Liver (tissue), 9 donors: ENCODE data around the gene DIP2C. TPM values are rescaled to one million over a fixed set of nuclear protein-coding genes. Genes with fewer than 3 reads are reported as not detected.

ENCODE experiments used
- DNase-seq: peaks from one replicate; pipeline ENCODE4 v3.0.0-alpha.2; 2017; ENCODE audit warnings: low spot score
- H3K27ac ChIP-seq, 2 donors: one replicate each; pipeline ENCODE4 v1.7.0; 2013; ENCODE audit warnings: inconsistent platforms in 2 of 2, low read length in 2 of 2, control low read depth in 1 of 2, low read depth in 1 of 2, mild to moderate bottlenecking in 1 of 2
- H3K27me3 ChIP-seq, 4 donors: one replicate each; pipeline versions ENCODE4 v1.6.1 to v1.7.0; 2013; ENCODE audit warnings: low read length in 3 of 4, inconsistent platforms in 1 of 4, mild to moderate bottlenecking in 1 of 4, moderate library complexity in 1 of 4; ENCODE audit not compliant: control insufficient read depth in 4 of 4, insufficient read depth in 4 of 4
- H3K36me3 ChIP-seq, 4 donors: one replicate each; pipeline versions ENCODE4 v1.6.1 to v1.7.0; 2013; ENCODE audit warnings: low read length in 3 of 4, mild to moderate bottlenecking in 3 of 4, low read depth in 1 of 4, moderate library complexity in 1 of 4; ENCODE audit not compliant: control insufficient read depth in 4 of 4, insufficient read depth in 3 of 4
- H3K4me1 ChIP-seq, 4 donors: one replicate each; pipeline versions ENCODE4 v1.6.1 to v1.7.0; 2013; ENCODE audit warnings: low read length in 3 of 4, mild to moderate bottlenecking in 3 of 4, moderate library complexity in 1 of 4; ENCODE audit not compliant: control insufficient read depth in 4 of 4, insufficient read depth in 4 of 4
- H3K4me3 ChIP-seq, 3 donors: one replicate each; pipeline versions ENCODE4 v1.6.1 to v1.7.0; 2013; ENCODE audit warnings: low read length in 3 of 3, control low read depth in 1 of 3, low read depth in 1 of 3, mild to moderate bottlenecking in 1 of 3
- H3K9ac ChIP-seq, 2 donors: one replicate each; pipeline ENCODE4 v1.7.0; 2013; ENCODE audit warnings: low read length in 2 of 2, mild to moderate bottlenecking in 2 of 2, moderate library complexity in 2 of 2, control low read depth in 1 of 2, low read depth in 1 of 2
- H3K9me3 ChIP-seq, 4 donors: one replicate each; pipeline versions ENCODE4 v1.6.1 to v1.7.0; 2013; ENCODE audit warnings: low read length in 3 of 4; ENCODE audit not compliant: control insufficient read depth in 4 of 4
- ATF3 ChIP-seq: IDR thresholded peaks from 2 replicates; pipeline ENCODE4 v1.6.1; 2016; ENCODE audit warnings: antibody characterized with exemption
- CTCF ChIP-seq: fragments of 150-350 bp; IDR thresholded peaks from 2 replicates; pipeline ENCODE4 v1.5.1; 2017; ENCODE audit warnings: improper control_type of control experiment, low read depth, low read length; ENCODE audit not compliant: missing input control
- EGR1 ChIP-seq, 2 donors: IDR thresholded peaks; 2 replicates each; pipeline ENCODE4 v1.6.1; 2016 to 2018; ENCODE audit warnings: antibody characterized with exemption in 2 of 2, low read depth in 2 of 2
- FOXA1 ChIP-seq: IDR thresholded peaks from 2 replicates; pipeline ENCODE4 v1.6.1; 2016; ENCODE audit warnings: antibody characterized with exemption
- FOXA2 ChIP-seq: IDR thresholded peaks from 2 replicates; pipeline ENCODE4 v1.6.1; 2016; ENCODE audit warnings: antibody characterized with exemption
- GABPA ChIP-seq, 2 donors: IDR thresholded peaks in 1 of 2; conservative IDR thresholded peaks in 1 of 2; 2 replicates each; pipeline ENCODE4 v1.6.1; 2016; ENCODE audit warnings: antibody characterized with exemption in 2 of 2, mild to moderate bottlenecking in 1 of 2, moderate library complexity in 1 of 2
- HNF4A ChIP-seq, 2 donors: conservative IDR thresholded peaks; 2 replicates each; pipeline ENCODE4 v1.6.1; 2016; ENCODE audit warnings: antibody characterized with exemption in 2 of 2, mild to moderate bottlenecking in 2 of 2
- HNF4G ChIP-seq: IDR thresholded peaks from 2 replicates; pipeline ENCODE4 v1.6.1; 2016; ENCODE audit warnings: antibody characterized with exemption
- JUND ChIP-seq, 2 donors: IDR thresholded peaks; 2 replicates each; pipeline ENCODE4 v1.6.1; 2016; ENCODE audit warnings: antibody characterized with exemption in 2 of 2
- NR2F2 ChIP-seq: IDR thresholded peaks from 2 replicates; pipeline ENCODE4 v1.6.1; 2016; ENCODE audit warnings: antibody characterized with exemption
- RAD21 ChIP-seq, 2 donors: IDR thresholded peaks; 2 replicates each; pipeline ENCODE4 v1.6.1; 2016; ENCODE audit warnings: antibody characterized with exemption in 2 of 2, mild to moderate bottlenecking in 2 of 2
- REST ChIP-seq: IDR thresholded peaks from 2 replicates; pipeline ENCODE4 v1.6.1; 2016; ENCODE audit warnings: antibody characterized with exemption, mild to moderate bottlenecking
- RXRA ChIP-seq, 2 donors: IDR thresholded peaks; 2 replicates each; pipeline ENCODE4 v1.6.1; 2017 to 2018; ENCODE audit warnings: antibody characterized with exemption in 2 of 2, mild to moderate bottlenecking in 1 of 2
- SP1 ChIP-seq: IDR thresholded peaks from 2 replicates; pipeline ENCODE4 v1.6.1; 2018; ENCODE audit warnings: antibody characterized with exemption, mild to moderate bottlenecking
- TAF1 ChIP-seq: conservative IDR thresholded peaks from 2 replicates; pipeline ENCODE4 v1.6.1; 2016; ENCODE audit warnings: antibody characterized with exemption, mild to moderate bottlenecking
- YY1 ChIP-seq: IDR thresholded peaks from 2 replicates; pipeline ENCODE4 v1.6.1; 2016; ENCODE audit warnings: antibody characterized with exemption, mild to moderate bottlenecking
- WGBS: extraction: QIAGEN DNeasy Blood & Tissue Kit; methylation state at CpG from one replicate; pipeline ENCODE4 v1.1.7; 2013; 5-methylcytosine and 5-hydroxymethylcytosine counted together
- polyA plus RNA-seq, 2 donors: library from polyadenylated mRNA; stranded (reverse) in 1 of 2; unstranded in 1 of 2; fragments of 200-250 nt in 1 of 2; fragments of >200 nt in 1 of 2; fragmentation: Nextera tagmentation in 1 of 2; extraction: Ambion mirVana in 1 of 2; gene quantifications; one replicate each; pipeline versions ENCODE4 v1.2.1 to v1.2.3, GENCODE V29; 2013 to 2015
- total RNA-seq, 2 donors: library from RNA; depleted of rRNA; stranded (reverse); fragments of >200 nt; gene quantifications; one replicate each; pipeline ENCODE4 v1.2.3, GENCODE V29; 2014
- TF ChIP-seq, protein P1 (sequence below): IDR thresholded peaks from 2 replicates; pipeline ENCODE4 v1.6.1; 2016; ENCODE audit warnings: antibody characterized with exemption
- TF ChIP-seq, protein P2 (sequence below): IDR thresholded peaks from 2 replicates; pipeline ENCODE4 v1.6.1; 2016; ENCODE audit warnings: antibody characterized with exemption
- donor health status: healthy.
- donor health status: healthy.
- donor health status: healthy.
- donor health status: healthy.
- donor health status: healthy.

DIP2C gene
- total and polyA plus RNA-seq, 4 donors = 4.2 to 12.2 (median 5.7) TPM

DNA sequence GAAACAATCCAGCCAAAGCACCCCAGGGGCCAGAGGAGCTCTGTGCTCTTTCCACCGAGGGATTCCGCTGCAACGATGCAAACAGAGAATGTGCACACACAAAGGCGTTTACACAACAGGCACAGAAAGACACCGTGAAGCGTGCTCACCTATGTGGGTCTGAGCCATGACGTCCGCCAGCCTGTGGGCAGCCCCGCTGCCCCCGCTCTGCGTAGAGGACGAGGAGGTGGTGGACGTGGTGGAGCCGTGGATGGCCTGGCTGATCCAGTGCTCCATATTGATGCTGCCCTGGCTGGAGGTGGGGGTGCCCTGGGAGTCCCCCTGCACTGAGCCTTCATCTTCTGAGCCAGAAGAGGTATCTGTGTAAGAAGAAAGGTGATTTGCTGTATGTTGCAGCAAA lies 266.8 kb downstream of the DIP2C start:
- Histone ChIP-seq H3K4me3 (no peak overlapping the region), H3K9ac (no peak overlapping the region), H3K27me3 (no peaks in the 10 kb centered on the region), H3K4me1 (no peaks in the 10 kb centered on the region), H3K9me3 (no peaks in the 10 kb centered on the region), H3K36me3 (peaks cover 0 to 20% (median 5%) of the 10 kb centered on the region in 4 donors), H3K27ac (no peak overlapping the region)
- no peak for DNase-seq
- 86% methylated on average over 14 of the region's 14 CpGs for whole genome bisulfite sequencing
- TF ChIP-seq REST (no peak), CTCF (no peak), NR2F2 (no peak), EGR1 (IDR thresholded peaks at IDR 0.05; ENCODE audit: low read depth in 2 of 2) (no peak), RXRA (IDR thresholded peaks at IDR 0.05) (no peak), SP1 (no peak), YY1 (no peak), JUND (IDR thresholded peaks at IDR 0.05) (no peak), TAF1 (no peak), GABPA (IDR thresholded peaks at IDR 0.05 in 1 of 2, conservative IDR thresholded peaks at IDR 0.05 in 1 of 2) (no peak), FOXA1 (no peak), RAD21 (IDR thresholded peaks at IDR 0.05) (no peak), HNF4G (no peak), FOXA2 (no peak), HNF4A (conservative IDR thresholded peaks at IDR 0.05) (no peak), ATF3 (no peak)
- TF ChIP-seq, protein P1, sequence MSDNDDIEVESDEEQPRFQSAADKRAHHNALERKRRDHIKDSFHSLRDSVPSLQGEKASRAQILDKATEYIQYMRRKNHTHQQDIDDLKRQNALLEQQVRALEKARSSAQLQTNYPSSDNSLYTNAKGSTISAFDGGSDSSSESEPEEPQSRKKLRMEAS = no peak
- TF ChIP-seq, protein P2, sequence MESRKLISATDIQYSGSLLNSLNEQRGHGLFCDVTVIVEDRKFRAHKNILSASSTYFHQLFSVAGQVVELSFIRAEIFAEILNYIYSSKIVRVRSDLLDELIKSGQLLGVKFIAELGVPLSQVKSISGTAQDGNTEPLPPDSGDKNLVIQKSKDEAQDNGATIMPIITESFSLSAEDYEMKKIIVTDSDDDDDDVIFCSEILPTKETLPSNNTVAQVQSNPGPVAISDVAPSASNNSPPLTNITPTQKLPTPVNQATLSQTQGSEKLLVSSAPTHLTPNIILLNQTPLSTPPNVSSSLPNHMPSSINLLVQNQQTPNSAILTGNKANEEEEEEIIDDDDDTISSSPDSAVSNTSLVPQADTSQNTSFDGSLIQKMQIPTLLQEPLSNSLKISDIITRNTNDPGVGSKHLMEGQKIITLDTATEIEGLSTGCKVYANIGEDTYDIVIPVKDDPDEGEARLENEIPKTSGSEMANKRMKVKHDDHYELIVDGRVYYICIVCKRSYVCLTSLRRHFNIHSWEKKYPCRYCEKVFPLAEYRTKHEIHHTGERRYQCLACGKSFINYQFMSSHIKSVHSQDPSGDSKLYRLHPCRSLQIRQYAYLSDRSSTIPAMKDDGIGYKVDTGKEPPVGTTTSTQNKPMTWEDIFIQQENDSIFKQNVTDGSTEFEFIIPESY = no peak
